ENCODE results near the gene PPL. TPM values are rescaled to one million over a fixed set of nuclear protein-coding genes. Genes with fewer than 3 reads are reported as not detected.

Gene PPL
- total and polyA plus RNA-seq, 4 donors, result 19.9 to 89.0 (median 52.8) TPM

- ATAC-seq (ENCODE audit: insufficient read depth, low FRiP score), result peak; percentile 90
- no peak for TF ChIP-seq CTCF (IDR thresholded peaks at IDR 0.05; ENCODE audit: control extremely low read depth, extremely low read depth)
- H3K9me3 ChIP-seq (ENCODE audit: control insufficient read depth in 4 of 4, insufficient read depth in 3 of 4, low read length in 3 of 4), result no peaks in the 10 kb centered on the region
- peak within 1 kb of the TSS; percentile 53 to 87 for H3K9ac ChIP-seq (ENCODE audit: insufficient read depth in 1 of 2, low read length in 2 of 2)
- peak within 1 kb of the TSS; percentile 98 to 99 for H3K27ac ChIP-seq (ENCODE audit: low read depth in 1 of 2, low read length in 1 of 2)
- peaks cover 5 to 28% (median 23%) of the 10 kb centered on the region in 5 donors for H3K4me1 ChIP-seq (ENCODE audit: control insufficient read depth in 5 of 5, insufficient read depth in 5 of 5, low read length in 5 of 5)
- H3K27me3 ChIP-seq (ENCODE audit: control insufficient read depth in 3 of 3, insufficient read depth in 3 of 3, low read length in 2 of 3), result no peaks in the 10 kb centered on the region
- peak within 1 kb of the TSS; percentile 80 for H3K4me3 ChIP-seq
- peaks cover 7 to 22% (median 14%) of the 10 kb centered on the region in 4 donors for H3K36me3 ChIP-seq (ENCODE audit: control insufficient read depth in 4 of 4, insufficient read depth in 4 of 4, low read length in 4 of 4)
- DNase-seq, result peak; percentile 98 to 99 (median 99)
- WGBS, 2 donors, result 0% methylated on average over 81 to 126 of the region's 126 CpGs
Measured at GRCh38 chr16:4846901-4847773, 89.8 kb downstream of the PPL start, which contains the start of the genes GLYR1 and UBN1. Gene GLYR1 (minus strand): TSS chr16:4847288. CDS start chr16:4847265, 23 bp downstream. Gene UBN1 (plus strand): TSS chr16:4847481. CDS start chr16:4852918, 5,437 bp downstream.

GRCh38 chr16:4846503-4846900 is 90.4 kb downstream of the PPL start:
- ATAC-seq (ENCODE audit: insufficient read depth, low FRiP score), result peak; percentile 38
- H3K4me1 ChIP-seq (ENCODE audit: control insufficient read depth in 5 of 5, insufficient read depth in 5 of 5, low read length in 5 of 5), result peaks cover 5 to 28% (median 23%) of the 10 kb centered on the region in 5 donors
- 0 to 1% methylated on average over 26 to 27 of the region's 27 CpGs for WGBS, 2 donors

GRCh38 chr16:4840984-4841383 is 96.0 kb downstream of the PPL start:
- H3K9ac ChIP-seq (ENCODE audit: insufficient read depth in 1 of 2, low read length in 2 of 2), result no peak overlapping the region
- DNase-seq, result no peak
- H3K27me3 ChIP-seq (ENCODE audit: control insufficient read depth in 3 of 3, insufficient read depth in 3 of 3, low read length in 2 of 3), result no peaks in the 10 kb centered on the region
- H3K4me3 ChIP-seq, result no peak overlapping the region
- no peaks in the 10 kb centered on the region for H3K9me3 ChIP-seq (ENCODE audit: control insufficient read depth in 4 of 4, insufficient read depth in 3 of 4, low read length in 3 of 4)
- peaks cover 0 to 12% (median 6%) of the 10 kb centered on the region in 5 donors for H3K4me1 ChIP-seq (ENCODE audit: control insufficient read depth in 5 of 5, insufficient read depth in 5 of 5, low read length in 5 of 5)
- no peak for TF ChIP-seq CTCF (IDR thresholded peaks at IDR 0.05; ENCODE audit: control extremely low read depth, extremely low read depth)
- H3K27ac ChIP-seq (ENCODE audit: low read depth in 1 of 2, low read length in 1 of 2), result no peak overlapping the region
- H3K36me3 ChIP-seq (ENCODE audit: control insufficient read depth in 4 of 4, insufficient read depth in 4 of 4, low read length in 4 of 4), result peaks cover 23 to 54% (median 42%) of the 10 kb centered on the region in 4 donors
- ATAC-seq (ENCODE audit: insufficient read depth, low FRiP score), result no peak
- WGBS, 2 donors, result 77 to 78% methylated on average over 5 of the region's 5 CpGs

More at GRCh38 chr16:4846503-4846900, 90.4 kb downstream of the PPL start:
- peak; percentile 39 to 57 (median 52) for DNase-seq
- H3K36me3 ChIP-seq (ENCODE audit: control insufficient read depth in 4 of 4, insufficient read depth in 4 of 4, low read length in 4 of 4), result peaks cover 7 to 22% (median 17%) of the 10 kb centered on the region in 4 donors
- peak overlapping the region; percentile 80 for H3K4me3 ChIP-seq
- no peaks in the 10 kb centered on the region for H3K27me3 ChIP-seq (ENCODE audit: control insufficient read depth in 3 of 3, insufficient read depth in 3 of 3, low read length in 2 of 3)
- peak overlapping the region; percentile 96 to 98 for H3K27ac ChIP-seq (ENCODE audit: low read depth in 1 of 2, low read length in 1 of 2)
- H3K9ac ChIP-seq (ENCODE audit: insufficient read depth in 1 of 2, low read length in 2 of 2), result peak overlapping the region; percentile 26 to 59
- no peaks in the 10 kb centered on the region for H3K9me3 ChIP-seq (ENCODE audit: control insufficient read depth in 4 of 4, insufficient read depth in 3 of 4, low read length in 3 of 4)
- no peak for TF ChIP-seq CTCF (IDR thresholded peaks at IDR 0.05; ENCODE audit: control extremely low read depth, extremely low read depth)
